Measurements from ENCODE around the gene MCM7.
A peak's percentile ranks its signal among the peaks of the same experiment; 100 is the strongest.

MCM7 gene

GRCh38 chr7:100095289-100095688 lies 5.9 kb downstream of the MCM7 start:
- no peak overlapping the region for H3K27ac ChIP-seq
- peak overlapping the region in 6 of 11 experiments; percentile 8 to 44 (median 31); a peak in 6 of 22 replicates for H3K9ac ChIP-seq
- H3K36me3 ChIP-seq: peaks cover 92 to 99% (median 97%) of the 10 kb centered on the region in 11 experiments
- H3K9me3 ChIP-seq (replicated peaks in 1 of 11): no peaks in the 10 kb centered on the region
- H3K4me2 ChIP-seq: no peak overlapping the region
- H3K4me3 ChIP-seq: no peak overlapping the region
- no peak for TF ChIP-seq Cebpa-rat (IDR thresholded peaks at IDR 0.05)
- H3K4me1 ChIP-seq: peaks cover 28 to 56% (median 37%) of the 10 kb centered on the region in 10 experiments
- H3K27me3 ChIP-seq: no peaks in the 10 kb centered on the region
- H4K20me1 ChIP-seq: peaks cover 0 to 95% (median 88%) of the 10 kb centered on the region in 11 experiments; a peak in 19 of 22 replicates

GRCh38 chr7:100093925-100094486 lies 7.2 kb downstream of the MCM7 start:
- no peak overlapping the region; a peak in 1 of 22 replicates for H3K27ac ChIP-seq
- peak overlapping the region in 6 of 11 experiments; percentile 8 to 40 (median 21); a peak in 5 of 22 replicates for H3K9ac ChIP-seq
- peaks cover 0 to 83% (median 77%) of the 10 kb centered on the region in 11 experiments; a peak in 19 of 22 replicates for H4K20me1 ChIP-seq
- no peaks in the 10 kb centered on the region for H3K27me3 ChIP-seq
- H3K9me3 ChIP-seq (replicated peaks in 1 of 11): no peaks in the 10 kb centered on the region
- peaks cover 85 to 92% (median 90%) of the 10 kb centered on the region in 11 experiments for H3K36me3 ChIP-seq
- H3K4me1 ChIP-seq: peaks cover 30 to 59% (median 39%) of the 10 kb centered on the region in 10 experiments; a peak in 19 of 20 replicates
- H3K4me2 ChIP-seq: no peak overlapping the region
- H3K4me3 ChIP-seq: no peak overlapping the region
- TF ChIP-seq Cebpa-rat (IDR thresholded peaks at IDR 0.05): no peak

- no peak for TF ChIP-seq Cebpa-rat (IDR thresholded peaks at IDR 0.05)
- Histone ChIP-seq H3K4me3 (no peak overlapping the region), H3K27me3 (no peaks in the 10 kb centered on the region), H3K4me2 (no peak overlapping the region), H4K20me1 (peaks cover 0 to 78% (median 72%) of the 10 kb centered on the region in 11 experiments; a peak in 19 of 22 replicates), H3K4me1 (peaks cover 26 to 55% (median 36%) of the 10 kb centered on the region in 10 experiments), H3K27ac (no peak overlapping the region; a peak in 1 of 22 replicates), H3K9me3 (replicated peaks in 1 of 11) (no peaks in the 10 kb centered on the region), H3K9ac (peak overlapping the region in 4 of 11 experiments; percentile 23 to 40 (median 28); a peak in 6 of 22 replicates), H3K36me3 (peaks cover 80 to 87% (median 85%) of the 10 kb centered on the region in 11 experiments)
Observed at GRCh38 chr7:100093498-100093897, 7.7 kb downstream of the MCM7 start.

GRCh38 chr7:100093054-100093453 lies 8.1 kb downstream of the MCM7 start:
- no peak for TF ChIP-seq Cebpa-rat (IDR thresholded peaks at IDR 0.05)
- Histone ChIP-seq H3K27ac (no peak overlapping the region; a peak in 1 of 22 replicates), H3K9me3 (replicated peaks in 1 of 11) (no peaks in the 10 kb centered on the region), H3K4me2 (no peak overlapping the region), H3K36me3 (peaks cover 76 to 82% (median 80%) of the 10 kb centered on the region in 11 experiments), H3K4me3 (no peak overlapping the region), H3K9ac (peak overlapping the region in 5 of 11 experiments; percentile 13 to 42 (median 27); a peak in 4 of 22 replicates), H3K4me1 (peaks cover 26 to 55% (median 36%) of the 10 kb centered on the region in 10 experiments), H3K27me3 (no peaks in the 10 kb centered on the region), H4K20me1 (peaks cover 0 to 74% (median 68%) of the 10 kb centered on the region in 11 experiments; a peak in 19 of 22 replicates)

GRCh38 chr7:100091411-100092181 lies 9.6 kb downstream of the MCM7 start:
- 0 out of 22 replicates have a peak overlapping the region, but pooled peaks of 2 of the 11 experiments have one; percentile 86 to 94 for H3K4me2 ChIP-seq

GRCh38 chr7:100090527-100091410 lies 10.4 kb downstream of the MCM7 start:
- Histone ChIP-seq H3K4me3 (0 out of 20 replicates have a peak overlapping the region, but pooled peaks of 1 of the 10 experiments have one; percentile 82), H3K4me2 (peak overlapping the region; percentile 86 to 97 (median 94); a peak in 20 of 22 replicates), H3K4me1 (peaks cover 24 to 51% (median 35%) of the 10 kb centered on the region in 10 experiments), H4K20me1 (peaks cover 0 to 51% (median 45%) of the 10 kb centered on the region in 11 experiments; a peak in 19 of 22 replicates), H3K36me3 (peaks cover 53 to 59% (median 58%) of the 10 kb centered on the region in 11 experiments), H3K27ac (no peak overlapping the region), H3K9me3 (replicated peaks in 1 of 11) (no peaks in the 10 kb centered on the region), H3K9ac (peak overlapping the region in 4 of 11 experiments; percentile 24 to 97 (median 61); a peak in 6 of 22 replicates), H3K27me3 (no peaks in the 10 kb centered on the region)
- no peak for TF ChIP-seq Cebpa-rat (IDR thresholded peaks at IDR 0.05)

More at GRCh38 chr7:100091411-100092181, 9.6 kb downstream of the MCM7 start:
- H3K36me3 ChIP-seq: peaks cover 61 to 68% (median 66%) of the 10 kb centered on the region in 11 experiments
- peak overlapping the region in 1 of 11 experiments; percentile 91; a peak in 2 of 22 replicates for H3K9ac ChIP-seq
- H4K20me1 ChIP-seq: peaks cover 0 to 59% (median 53%) of the 10 kb centered on the region in 11 experiments; a peak in 19 of 22 replicates
- no peak overlapping the region for H3K4me3 ChIP-seq
- TF ChIP-seq Cebpa-rat (IDR thresholded peaks at IDR 0.05): no peak
- H3K27ac ChIP-seq: no peak overlapping the region
- H3K27me3 ChIP-seq: no peaks in the 10 kb centered on the region
- peaks cover 24 to 55% (median 29%) of the 10 kb centered on the region in 10 experiments for H3K4me1 ChIP-seq
- no peaks in the 10 kb centered on the region for H3K9me3 ChIP-seq (replicated peaks in 1 of 11)

GRCh38 chr7:100089458-100090196 lies 11.6 kb downstream of the MCM7 start:
- H3K4me2 ChIP-seq: peak overlapping the region; percentile 86 to 97 (median 94)
- no peaks in the 10 kb centered on the region for H3K27me3 ChIP-seq
- peaks cover 41 to 48% (median 46%) of the 10 kb centered on the region in 11 experiments for H3K36me3 ChIP-seq
- H3K27ac ChIP-seq: peak overlapping the region; percentile 59 to 93 (median 87)
- peaks cover 0 to 39% (median 33%) of the 10 kb centered on the region in 11 experiments; a peak in 19 of 22 replicates for H4K20me1 ChIP-seq
- no peaks in the 10 kb centered on the region for H3K9me3 ChIP-seq (replicated peaks in 1 of 11)
- peak overlapping the region; percentile 68 to 96 (median 88) for H3K4me3 ChIP-seq
- no peak for TF ChIP-seq Cebpa-rat (IDR thresholded peaks at IDR 0.05)
- H3K9ac ChIP-seq: peak overlapping the region; percentile 83 to 97 (median 91)
- H3K4me1 ChIP-seq: peaks cover 24 to 51% (median 37%) of the 10 kb centered on the region in 10 experiments

All from BLaER1 treated with 17β-estradiol and CSF1 and Interleukin-3, amounts not matched to agents 10 nM and 100 nM (cell line).